Cortex of kidney (tissue), 1 donor: Measurements from ENCODE around the gene TMED6.

Experiments used
- DNase-seq: peaks from one replicate; lab custom pipeline; 2025; lab: John Stamatoyannopoulos, UW

The TMED6 gene

DNA sequence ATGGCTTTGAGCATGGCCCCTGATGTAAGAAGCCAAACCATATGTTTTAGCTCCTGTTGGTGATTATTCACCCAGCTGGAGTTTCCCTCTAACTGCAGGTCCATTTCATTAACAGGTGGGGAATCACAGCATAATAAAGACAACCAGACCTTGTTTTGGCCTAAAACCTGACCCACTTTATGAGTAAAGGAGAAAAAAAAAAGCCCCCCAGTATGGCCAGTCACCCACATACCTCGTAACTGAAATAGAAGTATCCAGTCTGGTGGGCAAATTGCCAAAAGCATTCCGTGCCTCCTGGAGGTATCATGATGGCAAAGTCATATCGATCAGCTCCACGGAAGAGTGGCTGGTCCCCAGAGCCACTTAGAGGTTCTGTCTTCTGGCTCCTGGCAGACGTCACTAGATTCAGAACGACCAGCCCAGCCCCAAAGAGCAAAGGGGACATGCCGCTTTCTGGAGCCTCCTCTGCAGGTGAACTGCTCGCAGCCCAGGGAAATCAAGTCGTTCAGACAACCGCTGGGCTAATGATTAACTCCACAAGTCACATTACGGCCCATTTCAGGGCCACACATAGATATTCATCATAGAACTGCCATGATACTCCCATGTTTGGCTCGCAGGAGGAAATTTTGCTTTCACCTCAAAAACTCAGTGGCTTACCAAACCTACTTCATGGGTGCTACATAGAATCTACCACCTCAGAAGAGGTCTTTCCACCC lies at the start of gene TMED6:
Gene TMED6 (minus strand): TSS at position 478 of the 719 bp plus-strand sequence. CDS start 33 bp downstream, at position 445.
- no peak for DNase-seq

DNA sequence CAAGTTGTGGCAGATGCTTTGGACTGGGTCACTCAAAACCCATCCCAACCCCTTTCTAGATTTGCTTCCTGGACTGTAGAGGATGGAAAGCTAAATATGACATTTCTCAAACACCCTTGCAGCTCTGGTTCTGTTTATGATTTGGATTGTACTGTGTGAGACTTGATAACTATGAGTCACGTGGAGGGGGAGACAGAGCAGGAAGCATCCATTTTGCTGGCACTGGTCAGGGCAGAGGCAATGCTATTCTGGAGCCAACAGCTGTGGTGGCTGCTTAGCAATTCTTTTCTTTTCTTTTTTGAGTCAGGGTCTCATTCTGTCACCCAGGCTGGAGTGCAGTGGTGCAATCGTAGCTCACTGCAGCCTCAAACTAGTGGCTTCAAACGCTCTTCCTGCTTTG lies 47.8 kb upstream of the TMED6 start:
- no peak for DNase-seq

DNA sequence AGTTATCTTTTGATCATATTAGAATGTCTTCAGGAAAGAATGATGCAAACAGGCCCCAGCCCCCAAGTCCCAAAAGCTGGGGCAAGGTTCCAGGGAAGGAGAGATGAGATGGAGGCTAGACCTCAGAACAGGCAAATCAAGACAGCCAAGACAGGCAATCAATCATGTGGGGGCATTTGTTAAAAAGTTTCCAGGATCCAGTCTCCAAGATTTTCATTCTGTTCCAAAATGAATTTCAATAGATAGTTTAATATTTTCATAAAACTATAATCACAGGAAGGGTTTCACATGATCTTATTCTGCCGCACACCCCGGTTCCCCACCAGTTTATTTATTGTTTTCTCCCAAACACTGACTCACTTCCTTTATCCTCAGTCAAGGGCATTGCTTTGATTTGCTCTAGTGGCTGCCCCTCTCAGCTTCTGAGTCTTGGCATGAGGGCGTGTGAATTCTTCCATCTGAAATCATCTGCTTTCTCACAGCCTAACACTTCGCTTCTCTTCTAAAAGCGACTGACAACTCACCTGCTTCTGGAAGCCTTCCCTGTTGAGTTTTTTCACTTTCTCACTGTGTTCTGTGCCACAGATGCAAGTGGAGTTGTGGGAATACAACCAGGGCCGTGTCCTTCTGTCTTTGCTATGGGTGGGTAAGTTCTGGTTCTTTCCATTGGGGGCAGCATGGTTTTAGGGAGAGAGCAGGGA lies 46.4 kb upstream of the TMED6 start:
- DNase-seq = no peak

DNA sequence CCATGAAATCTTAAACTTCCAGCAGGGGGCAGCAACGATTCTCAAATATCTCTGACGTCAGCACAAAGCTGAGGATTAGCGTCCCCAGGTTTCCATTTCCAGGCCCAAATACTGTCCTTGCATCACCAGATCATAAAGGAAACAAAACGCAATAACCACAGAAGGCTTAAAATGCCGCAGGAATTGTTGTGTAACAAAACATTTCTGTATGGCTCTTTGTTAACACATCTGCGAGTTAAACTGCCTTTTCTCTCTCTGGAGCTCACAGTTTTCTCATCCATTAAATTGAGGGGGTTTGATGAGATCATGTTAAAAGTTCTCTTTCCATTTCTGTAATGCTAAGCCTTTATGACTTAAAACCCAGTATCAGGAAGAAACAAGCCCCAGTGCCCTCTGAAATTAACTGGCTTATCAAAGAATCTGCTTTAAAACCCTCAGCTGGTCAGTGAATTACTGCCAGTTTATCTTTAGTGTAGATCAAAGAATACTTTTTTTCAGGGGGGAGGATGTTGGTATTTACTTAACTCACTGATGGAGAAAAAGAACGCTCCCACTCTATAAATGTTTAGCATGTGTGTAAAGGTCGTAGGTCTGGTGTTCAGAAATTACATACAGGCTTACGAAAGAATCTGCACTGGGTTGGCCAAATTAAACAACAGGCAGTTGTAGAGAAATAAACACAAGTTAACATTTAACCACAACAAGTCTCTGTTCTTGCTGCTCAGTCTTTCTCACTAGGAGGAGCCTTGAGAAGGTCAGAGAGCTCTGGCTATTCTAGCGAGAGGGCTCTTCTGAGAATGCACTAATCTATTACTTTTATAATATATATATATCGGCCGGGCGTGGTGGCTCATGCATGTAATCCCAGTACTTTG lies 44.8 kb upstream of the TMED6 start:
- no peak for DNase-seq

DNA sequence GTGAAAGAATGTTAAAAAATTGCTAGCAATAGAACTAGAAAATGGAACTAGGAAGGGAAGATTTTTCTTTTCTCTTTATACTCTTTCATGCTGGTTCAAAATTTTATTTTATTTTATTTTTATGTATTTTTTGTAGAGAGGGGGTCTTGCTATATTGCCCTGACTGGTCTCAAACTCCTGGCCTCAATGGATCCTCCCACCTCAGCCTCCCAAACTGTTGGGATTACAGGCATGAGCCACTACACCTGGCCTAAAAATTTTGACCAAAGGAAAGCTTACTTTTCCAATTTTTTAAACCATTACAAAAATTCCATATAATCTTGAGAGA lies 44.2 kb upstream of the TMED6 start:
- DNase-seq = no peak

DNA sequence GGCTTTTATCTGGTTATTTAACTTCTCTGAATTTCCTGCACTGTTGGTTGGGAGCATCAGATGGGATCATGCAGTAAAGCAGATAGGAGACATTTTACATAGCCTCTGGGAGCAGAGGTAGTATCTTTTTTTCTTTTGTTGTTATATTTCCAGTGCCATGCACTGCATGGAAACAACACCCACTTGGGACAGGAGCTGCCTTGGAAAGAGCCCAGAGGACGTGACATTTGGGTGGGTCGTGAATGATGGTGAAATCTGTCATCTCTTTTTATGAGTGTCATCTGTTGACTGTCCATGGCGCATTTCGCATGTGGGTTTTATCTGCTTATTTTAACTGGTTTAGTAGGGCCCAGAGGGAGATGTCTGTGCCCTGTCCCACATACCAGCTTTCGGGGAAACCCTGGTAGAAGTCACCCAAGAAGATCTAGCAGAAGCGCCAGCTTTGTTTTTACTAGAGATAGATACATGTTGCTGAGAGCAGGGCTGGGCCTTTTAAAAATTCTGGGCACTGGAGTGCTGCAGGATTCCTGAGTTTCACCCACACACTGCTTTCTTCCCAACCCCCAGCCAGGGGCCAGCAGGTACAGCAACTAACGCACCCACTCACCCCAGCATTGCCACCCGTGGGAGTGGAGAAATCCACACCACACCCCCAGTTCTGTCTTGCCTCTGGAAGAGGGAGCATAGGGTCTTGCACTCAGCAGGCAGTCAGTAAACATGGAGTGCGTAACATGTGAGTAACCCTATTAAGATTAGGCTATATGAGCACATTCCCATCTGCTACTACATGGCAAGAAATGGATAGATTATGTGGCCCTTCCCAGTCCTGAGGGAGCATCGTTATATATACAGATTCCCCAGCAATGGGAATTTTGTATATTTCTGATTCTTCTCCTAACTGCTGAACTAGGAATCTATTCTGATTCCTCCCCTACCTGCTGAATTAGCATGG lies 42.6 kb upstream of the TMED6 start:
- DNase-seq = no peak

DNA sequence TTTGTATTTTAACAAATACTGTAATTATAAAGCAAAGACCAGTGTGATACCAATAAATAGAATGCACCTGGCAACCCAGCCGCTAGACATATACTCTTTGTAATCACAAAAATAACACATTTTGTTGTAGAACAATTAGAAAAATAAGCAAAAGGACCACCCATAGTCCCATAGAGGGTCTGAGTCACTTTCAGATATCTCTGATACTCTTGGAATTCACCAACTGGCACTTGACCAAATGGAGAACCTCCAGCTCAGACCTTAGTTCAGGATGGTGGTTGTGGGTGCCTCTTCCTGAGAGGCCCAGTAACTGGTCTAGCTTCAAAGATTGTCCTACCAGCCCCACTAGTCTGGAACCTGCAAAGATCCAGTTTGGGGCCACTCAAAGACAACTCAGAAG lies 35.0 kb upstream of the TMED6 start:
- no peak for DNase-seq

DNA sequence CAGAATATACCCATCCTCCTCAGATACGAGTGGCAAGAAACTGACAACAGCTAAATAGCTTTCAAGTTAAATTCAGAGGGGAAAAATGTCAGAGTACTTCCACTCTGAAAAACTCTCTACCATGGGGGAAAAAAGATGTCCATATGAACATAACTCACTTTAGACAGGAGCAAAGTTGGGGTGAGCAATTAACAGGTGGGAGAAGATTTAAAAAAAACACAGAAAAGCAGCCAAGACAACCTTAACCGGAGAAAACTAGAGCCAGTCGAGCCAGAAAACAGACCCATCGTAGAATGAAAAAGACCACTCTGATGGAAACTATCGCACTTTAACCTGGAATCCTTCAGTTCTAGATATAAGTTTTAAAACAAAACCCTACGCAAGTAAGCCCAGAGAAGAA lies 33.4 kb upstream of the TMED6 start:
- no peak for DNase-seq

DNA sequence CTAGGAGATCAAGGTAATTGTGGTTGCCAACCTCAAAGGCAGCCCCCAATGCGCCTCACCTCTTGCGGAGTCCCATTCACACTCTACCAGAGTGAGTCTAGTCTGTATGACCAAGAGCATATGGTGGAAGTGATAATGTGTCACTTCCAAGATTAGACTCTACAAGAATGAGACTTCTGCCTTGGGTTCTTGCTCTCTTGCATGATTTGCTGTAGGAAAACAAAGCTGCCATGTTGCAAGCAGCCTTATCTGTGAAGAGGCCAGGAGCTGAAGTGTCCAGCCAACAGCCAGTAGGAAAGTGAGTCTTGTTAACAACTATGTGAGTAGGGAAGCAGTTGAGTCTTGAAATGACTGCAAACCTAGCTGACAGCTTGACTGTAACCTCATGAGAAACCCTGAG lies 30.8 kb upstream of the TMED6 start:
- DNase-seq = no peak

DNA sequence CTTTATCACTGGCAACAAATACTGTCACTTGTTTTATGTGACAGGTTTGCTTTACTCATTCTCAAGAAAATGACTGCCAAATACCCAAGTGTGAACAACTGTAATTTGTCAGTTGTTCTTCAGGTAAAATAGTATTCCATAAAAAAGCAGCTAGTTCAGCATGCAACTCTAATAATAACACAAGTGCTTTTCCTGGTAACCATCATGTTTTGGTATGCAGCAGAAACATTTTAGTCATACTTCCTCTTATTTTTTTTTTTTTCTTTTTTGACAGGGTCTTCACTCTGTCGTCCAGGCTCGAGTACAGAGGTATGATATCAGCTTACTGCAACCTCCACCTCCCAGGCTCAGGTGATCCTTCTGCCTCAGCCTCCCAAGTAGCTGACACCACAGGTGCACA lies 29.6 kb upstream of the TMED6 start:
- DNase-seq = no peak

DNA sequence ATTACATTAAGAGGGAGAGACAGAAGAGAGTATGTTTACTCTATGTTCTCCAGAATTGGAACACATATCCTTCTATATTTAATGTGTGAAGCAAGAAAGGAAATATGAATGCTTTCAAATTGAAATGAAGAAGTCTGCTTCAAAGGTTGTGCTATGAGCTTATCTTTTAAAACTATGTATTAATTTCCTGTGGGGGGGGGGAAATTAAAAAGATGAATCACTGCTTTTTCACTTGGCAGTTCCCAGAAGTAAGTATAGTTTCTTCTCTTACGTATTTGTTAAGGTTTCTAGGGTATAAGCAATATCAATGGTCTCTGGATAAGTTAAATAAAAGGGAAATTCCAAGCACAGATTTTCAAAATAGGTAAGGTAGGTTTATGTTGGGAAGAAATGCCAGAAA lies 27.2 kb upstream of the TMED6 start:
- no peak for DNase-seq

DNA sequence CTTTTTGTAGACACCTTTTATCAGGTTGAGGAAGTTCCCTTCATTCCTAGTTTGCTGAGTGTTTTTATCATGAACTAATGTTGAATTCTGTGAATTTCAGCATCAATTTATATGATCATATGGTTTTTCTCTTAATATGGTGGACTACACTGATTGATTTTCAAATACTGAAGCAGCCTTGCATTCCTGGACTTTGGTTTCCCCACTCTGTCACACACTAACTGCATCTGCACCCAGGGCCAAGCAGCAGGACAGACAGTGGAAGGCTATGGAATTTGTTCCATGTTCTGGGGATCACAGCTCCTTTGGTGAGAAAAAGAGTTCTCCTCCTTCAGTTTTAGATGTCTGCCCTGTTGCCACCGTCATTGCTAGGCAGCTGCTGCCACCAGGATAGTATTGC lies 26.4 kb upstream of the TMED6 start:
- no peak for DNase-seq

DNA sequence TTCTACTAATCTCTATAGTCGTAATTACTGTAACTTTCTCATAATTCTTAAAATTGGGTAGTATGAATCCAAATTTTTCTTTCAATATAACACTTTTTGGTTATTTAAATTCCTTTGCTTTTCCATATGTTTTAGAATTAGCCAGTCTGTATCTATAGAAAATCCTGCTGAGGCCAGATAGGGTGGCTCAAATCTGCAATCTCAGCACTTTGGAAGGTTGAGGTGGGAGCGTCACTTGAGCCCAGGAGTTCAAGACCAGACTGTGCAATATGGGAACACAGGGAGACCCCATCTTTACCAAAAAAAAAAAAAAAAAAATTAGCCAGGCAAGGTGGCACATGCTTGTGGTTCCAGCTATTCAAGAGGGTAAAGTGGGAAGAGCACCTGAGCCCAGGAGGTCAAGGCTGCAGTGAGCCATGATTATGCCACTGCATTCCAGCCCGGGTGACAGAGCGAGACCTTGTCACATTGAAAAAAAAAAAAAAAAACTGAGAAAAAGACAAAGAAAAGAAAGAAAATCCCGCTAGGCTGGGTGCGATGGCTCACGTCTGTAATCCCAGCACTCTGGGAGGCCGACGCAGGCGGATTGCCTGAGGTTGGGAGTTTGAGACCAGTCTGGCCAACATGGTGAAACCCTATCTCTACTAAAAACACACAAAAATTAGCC lies 24.9 kb upstream of the TMED6 start:
- DNase-seq = no peak

DNA sequence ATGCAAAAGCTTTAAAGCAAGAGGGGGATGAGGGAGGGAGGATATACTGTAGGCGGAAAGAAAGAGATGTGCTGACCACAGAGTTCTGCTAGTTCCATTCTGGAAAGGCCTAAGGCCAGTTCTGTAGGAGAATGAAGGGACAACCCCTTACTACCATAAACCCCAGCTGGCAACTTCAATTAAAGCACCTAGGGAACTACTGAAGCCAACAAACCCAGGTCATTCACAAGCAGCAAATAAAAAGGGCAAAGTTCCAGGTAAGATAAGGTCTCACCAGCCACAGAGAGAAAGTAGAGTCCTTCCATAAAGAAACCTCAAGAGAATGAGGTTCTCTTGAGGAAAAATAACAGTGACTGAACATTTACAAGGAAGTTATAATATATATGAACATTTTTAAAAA lies 21.4 kb upstream of the TMED6 start:
- DNase-seq = no peak

DNA sequence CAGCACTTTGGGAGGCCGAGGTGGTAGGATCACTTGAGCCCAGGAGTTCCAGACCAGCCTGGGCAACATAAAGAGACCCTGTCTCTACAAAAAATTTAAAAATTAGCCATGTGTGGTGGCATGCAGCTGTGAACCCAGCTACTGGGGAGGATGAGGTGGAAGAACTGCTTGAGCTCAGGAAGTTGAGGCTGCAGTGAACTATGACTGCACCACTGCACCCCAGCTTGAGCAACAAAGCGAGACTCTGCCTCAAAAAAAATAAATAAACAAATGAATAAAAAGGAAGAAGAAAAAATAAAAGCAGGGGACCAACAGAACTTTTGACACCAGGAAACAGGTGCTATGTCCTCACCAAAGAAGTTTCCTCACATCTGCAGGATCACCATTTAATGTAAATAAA lies 20.0 kb upstream of the TMED6 start:
- no peak for DNase-seq

DNA sequence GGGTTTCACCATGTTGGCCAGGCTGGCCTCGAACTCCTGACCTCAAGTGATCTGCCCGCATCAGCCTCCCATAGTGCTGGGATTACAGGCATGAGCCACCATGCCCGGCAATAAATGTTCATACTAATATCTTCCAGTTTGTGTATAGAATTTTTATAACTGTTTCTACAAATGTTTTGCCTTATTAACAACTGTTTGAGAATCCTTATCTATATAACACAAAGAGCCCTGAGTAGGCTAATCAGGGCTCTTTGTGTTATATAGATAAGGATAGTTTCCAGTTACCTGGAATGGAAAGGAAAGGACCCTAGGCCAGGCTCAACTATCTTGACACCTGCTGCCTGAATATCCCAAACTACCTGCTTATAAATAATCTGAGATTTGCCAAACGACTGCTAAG lies 17.3 kb upstream of the TMED6 start:
- DNase-seq = no peak

DNA sequence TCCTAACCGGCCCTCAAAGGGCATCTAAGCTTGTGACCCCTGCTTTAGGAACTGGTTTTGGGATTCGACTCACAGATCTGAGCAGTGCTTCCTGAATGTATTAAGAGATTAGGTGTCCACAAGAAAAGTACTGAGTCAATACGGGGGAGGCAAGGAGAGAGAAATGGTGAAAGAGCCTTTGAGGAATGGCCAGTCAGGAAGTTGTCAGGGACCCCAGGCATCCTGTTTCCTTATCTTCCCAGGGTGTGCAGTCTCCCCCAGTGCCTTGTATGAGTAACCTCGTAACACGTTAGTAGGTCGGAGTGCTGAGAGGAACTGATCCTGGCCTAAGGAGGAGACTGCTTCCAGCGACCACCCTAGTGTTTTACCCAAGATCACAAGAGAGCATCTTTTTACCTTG lies 16.4 kb upstream of the TMED6 start:
- no peak for DNase-seq

DNA sequence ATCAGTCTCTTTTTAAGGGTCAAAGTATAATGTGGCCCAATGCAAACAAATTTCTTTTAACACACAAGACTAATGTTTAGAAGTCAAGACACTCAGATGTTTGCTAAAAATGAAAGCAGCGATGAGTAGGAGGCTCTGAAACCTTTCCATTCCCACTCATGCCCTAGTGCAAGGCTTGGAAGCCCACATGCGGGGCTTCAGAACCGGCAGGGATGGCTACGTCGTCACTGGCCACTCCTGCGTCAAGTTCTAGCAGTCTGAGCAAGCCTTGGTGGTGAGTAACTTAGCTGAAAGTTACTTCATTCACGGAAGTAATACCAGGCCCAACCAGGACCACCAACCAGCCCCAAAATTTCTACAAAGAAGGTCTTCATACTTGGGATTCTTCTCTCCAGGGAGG lies 14.8 kb upstream of the TMED6 start:
- no peak for DNase-seq

DNA sequence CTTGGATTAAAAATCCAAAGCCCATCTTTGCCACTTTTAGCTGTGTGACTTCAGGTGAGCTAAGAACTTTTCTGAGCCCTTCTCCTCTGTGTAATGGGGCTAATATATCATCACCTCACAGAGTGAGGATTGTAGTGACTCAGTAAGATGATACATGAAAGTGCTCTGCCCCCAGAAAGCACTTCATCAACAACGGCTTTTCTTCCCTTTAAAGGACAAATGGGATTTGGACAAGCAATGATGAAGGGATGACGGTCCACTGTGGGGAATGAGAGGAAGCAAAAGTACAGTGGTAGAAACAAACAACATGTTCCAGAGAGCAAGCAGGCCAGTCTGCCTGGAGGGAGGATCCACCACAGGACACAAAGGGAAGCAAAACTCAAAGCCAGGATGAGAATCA lies 14.3 kb upstream of the TMED6 start:
- no peak for DNase-seq

DNA sequence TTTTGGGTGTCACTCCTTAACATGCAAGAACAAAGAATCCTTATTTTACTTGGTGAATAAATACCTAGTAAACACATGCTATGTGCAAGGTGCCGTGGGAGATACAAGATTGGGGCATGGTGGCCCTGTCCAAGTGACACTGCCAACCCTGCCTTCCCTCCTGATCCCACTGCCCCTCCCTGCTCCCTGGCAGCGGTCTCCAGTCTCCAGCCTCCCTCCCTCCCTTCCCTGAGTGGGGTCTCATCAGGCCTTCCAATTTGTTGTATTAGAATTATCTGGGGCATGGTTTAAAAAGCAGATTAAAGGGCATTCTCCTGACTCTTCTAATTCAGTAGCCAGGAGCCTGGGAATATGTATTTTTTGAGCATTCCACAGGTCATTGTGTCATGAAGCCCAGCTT lies 12.5 kb upstream of the TMED6 start:
- DNase-seq = no peak

DNA sequence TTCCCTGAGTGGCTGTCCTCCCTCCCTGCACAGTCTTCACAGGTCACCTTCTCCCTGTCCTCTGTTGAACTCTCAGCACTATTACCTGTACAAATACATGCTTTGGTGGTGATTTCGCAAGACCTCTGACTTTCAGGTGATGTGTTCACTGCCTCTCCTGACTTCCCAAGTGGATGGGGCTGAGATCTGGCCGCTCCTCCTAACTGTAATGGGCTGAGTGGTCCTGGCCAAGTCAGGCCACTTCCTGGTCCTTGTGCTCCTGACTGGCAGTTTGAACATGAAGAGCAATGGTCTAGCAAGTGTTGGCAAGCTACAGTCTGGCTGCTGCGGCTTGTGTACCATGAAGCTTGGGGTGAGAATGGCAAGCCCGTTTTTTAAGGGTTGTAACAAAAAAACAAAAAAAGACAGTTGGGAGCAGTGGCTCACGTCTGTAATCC lies 11.7 kb upstream of the TMED6 start:
- no peak for DNase-seq
